ENCODE data around the gene RNU7-1. TPM values are rescaled to one million over a fixed set of nuclear protein-coding genes. Genes with fewer than 3 reads are reported as not detected.

Gene RNU7-1
- total RNA-seq, 1 experiment from 2014 or later = not detected

GRCh38 chr12:6912164-6912935, 31.3 kb upstream of the RNU7-1 start:
- H3K4me1 ChIP-seq (replicated peaks) = peaks cover 18% of the 10 kb centered on the region
- H3K4me3 ChIP-seq = no peak overlapping the region
- no peaks in the 10 kb centered on the region for H3K36me3 ChIP-seq
- H3K27me3 ChIP-seq (replicated peaks) = no peaks in the 10 kb centered on the region
- H3K9me3 ChIP-seq (replicated peaks) = no peaks in the 10 kb centered on the region
- DNase-seq (ENCODE audit: low read depth in 1 of 2, low spot score in 2 of 2) = no peak
- H3K27ac ChIP-seq = no peak overlapping the region

- peak in 1 of 2 experiments; percentile 71 for DNase-seq (ENCODE audit: low read depth in 1 of 2, low spot score in 2 of 2)
- no peaks in the 10 kb centered on the region for H3K9me3 ChIP-seq (replicated peaks)
- no peaks in the 10 kb centered on the region for H3K27me3 ChIP-seq (replicated peaks)
- H3K27ac ChIP-seq = no peak within 1 kb of the TSS
- peaks cover 18% of the 10 kb centered on the region for H3K4me1 ChIP-seq (replicated peaks)
- H3K36me3 ChIP-seq = no peaks in the 10 kb centered on the region
- H3K4me3 ChIP-seq = peak within 1 kb of the TSS; percentile 46
Measured at GRCh38 chr12:6914246-6914946, 29.2 kb upstream of the RNU7-1 start, which contains the start of gene ENO2. TSS of gene ENO2 (plus strand) at chr12:6914580. CDS start at chr12:6915833, 1,253 bp downstream.

GRCh38 chr12:6914947-6915788, 28.4 kb upstream of the RNU7-1 start:
- H3K4me1 ChIP-seq (replicated peaks) = peaks cover 18% of the 10 kb centered on the region
- no peaks in the 10 kb centered on the region for H3K27me3 ChIP-seq (replicated peaks)
- peak overlapping the region; percentile 46 for H3K4me3 ChIP-seq
- no peaks in the 10 kb centered on the region for H3K9me3 ChIP-seq (replicated peaks)
- no peak overlapping the region for H3K27ac ChIP-seq
- H3K36me3 ChIP-seq = no peaks in the 10 kb centered on the region
- DNase-seq (ENCODE audit: low read depth in 1 of 2, low spot score in 2 of 2) = no peak

- H3K4me3 ChIP-seq = no peak overlapping the region
Measured at GRCh38 chr12:6915789-6916285, 27.8 kb upstream of the RNU7-1 start.

DNA sequence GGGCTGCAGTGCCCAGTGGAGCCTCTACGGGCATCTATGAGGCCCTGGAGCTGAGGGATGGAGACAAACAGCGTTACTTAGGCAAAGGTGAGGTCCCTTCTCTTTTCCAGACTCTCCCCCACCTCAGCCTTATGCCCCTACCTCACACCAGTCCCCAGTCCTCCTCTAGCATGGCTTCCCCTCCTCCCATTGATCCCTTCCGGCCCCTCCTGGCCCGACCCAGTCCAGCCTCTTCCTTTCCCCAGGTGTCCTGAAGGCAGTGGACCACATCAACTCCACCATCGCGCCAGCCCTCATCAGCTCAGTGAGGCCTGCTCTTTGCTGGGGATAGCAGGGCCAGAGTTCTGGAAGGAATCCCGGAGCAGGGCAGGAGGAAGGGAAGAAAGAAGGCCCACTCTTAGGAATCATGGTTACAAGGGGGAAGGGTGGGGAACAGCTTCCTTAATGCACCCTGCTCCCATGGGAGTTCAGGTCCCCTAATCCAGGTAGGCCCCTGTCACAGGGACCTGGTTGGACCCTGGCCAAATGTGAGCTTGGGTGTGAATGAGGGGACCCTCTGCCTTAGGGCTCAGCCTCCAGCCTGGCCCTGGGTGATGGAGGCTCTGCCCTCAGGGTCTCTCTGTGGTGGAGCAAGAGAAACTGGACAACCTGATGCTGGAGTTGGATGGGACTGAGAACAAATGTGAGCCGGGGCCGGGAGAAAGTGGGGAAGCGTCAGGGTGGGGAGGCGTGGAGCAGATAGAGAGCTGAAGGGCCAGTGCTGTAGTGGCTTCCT, 27.0 kb upstream of the RNU7-1 start:
- H3K4me3 ChIP-seq = no peak overlapping the region

More at GRCh38 chr12:6915789-6916285, 27.8 kb upstream of the RNU7-1 start:
- Histone ChIP-seq H3K9me3 (replicated peaks) (no peaks in the 10 kb centered on the region), H3K27ac (no peak overlapping the region), H3K36me3 (no peaks in the 10 kb centered on the region), H3K4me1 (replicated peaks) (peaks cover 18% of the 10 kb centered on the region), H3K27me3 (replicated peaks) (no peaks in the 10 kb centered on the region)
- DNase-seq (ENCODE audit: low read depth in 1 of 2, low spot score in 2 of 2) = no peak

DNA sequence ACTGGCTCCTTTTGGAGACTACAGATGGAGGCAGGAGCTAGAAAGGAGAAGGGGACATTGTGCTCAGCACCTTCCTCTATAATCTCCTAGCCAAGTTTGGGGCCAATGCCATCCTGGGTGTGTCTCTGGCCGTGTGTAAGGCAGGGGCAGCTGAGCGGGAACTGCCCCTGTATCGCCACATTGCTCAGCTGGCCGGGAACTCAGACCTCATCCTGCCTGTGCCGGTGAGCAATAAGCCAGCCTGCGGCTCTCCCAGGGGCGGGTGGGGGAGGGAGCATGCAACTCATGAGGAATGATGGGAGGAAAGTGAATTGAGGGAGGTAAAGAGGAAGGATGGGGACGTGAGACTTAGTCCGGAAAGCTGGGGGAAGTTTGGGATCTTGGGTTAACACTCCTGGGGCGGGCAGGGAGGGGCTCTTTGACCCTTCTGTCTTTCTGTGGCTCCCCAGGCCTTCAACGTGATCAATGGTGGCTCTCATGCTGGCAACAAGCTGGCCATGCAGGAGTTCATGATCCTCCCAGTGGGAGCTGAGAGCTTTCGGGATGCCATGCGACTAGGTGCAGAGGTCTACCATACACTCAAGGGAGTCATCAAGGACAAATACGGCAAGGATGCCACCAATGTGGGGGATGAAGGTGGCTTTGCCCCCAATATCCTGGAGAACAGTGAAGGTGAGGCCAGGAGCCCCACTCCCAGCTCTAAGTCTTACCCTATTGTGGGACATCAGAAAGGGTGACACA, 26.0 kb upstream of the RNU7-1 start:
- H3K27ac ChIP-seq = no peak overlapping the region
- DNase-seq (ENCODE audit: low read depth in 1 of 2, low spot score in 2 of 2) = no peak

More for the DNA sequence above, 27.0 kb upstream of the RNU7-1 start:
- Histone ChIP-seq H3K9me3 (replicated peaks) (no peaks in the 10 kb centered on the region), H3K27ac (no peak overlapping the region), H3K27me3 (replicated peaks) (no peaks in the 10 kb centered on the region), H3K4me1 (replicated peaks) (peaks cover 18% of the 10 kb centered on the region), H3K36me3 (no peaks in the 10 kb centered on the region)
- no peak for DNase-seq (ENCODE audit: low read depth in 1 of 2, low spot score in 2 of 2)

GRCh38 chr12:6919588-6919987, 24.0 kb upstream of the RNU7-1 start:
- Histone ChIP-seq H3K4me3 (no peak overlapping the region), H3K4me1 (replicated peaks) (peaks cover 12% of the 10 kb centered on the region), H3K36me3 (no peaks in the 10 kb centered on the region), H3K9me3 (replicated peaks) (no peaks in the 10 kb centered on the region), H3K27me3 (replicated peaks) (no peaks in the 10 kb centered on the region), H3K27ac (no peak overlapping the region)
- no peak for DNase-seq (ENCODE audit: low read depth in 1 of 2, low spot score in 2 of 2)

More for the DNA sequence above, 26.0 kb upstream of the RNU7-1 start:
- Histone ChIP-seq H3K4me1 (replicated peaks) (peaks cover 18% of the 10 kb centered on the region), H3K9me3 (replicated peaks) (no peaks in the 10 kb centered on the region), H3K4me3 (no peak overlapping the region), H3K27me3 (replicated peaks) (no peaks in the 10 kb centered on the region), H3K36me3 (no peaks in the 10 kb centered on the region)

GRCh38 chr12:6921539-6921938, 22.1 kb upstream of the RNU7-1 start:
- Histone ChIP-seq H3K4me3 (no peak overlapping the region), H3K27me3 (replicated peaks) (no peaks in the 10 kb centered on the region), H3K4me1 (replicated peaks) (peaks cover 23% of the 10 kb centered on the region), H3K36me3 (no peaks in the 10 kb centered on the region), H3K27ac (no peak overlapping the region), H3K9me3 (replicated peaks) (no peaks in the 10 kb centered on the region)
- DNase-seq (ENCODE audit: low read depth in 1 of 2, low spot score in 2 of 2) = no peak

GRCh38 chr12:6921996-6922946, 21.3 kb upstream of the RNU7-1 start:
- Histone ChIP-seq H3K9me3 (replicated peaks) (no peaks in the 10 kb centered on the region), H3K27ac (no peak overlapping the region), H3K4me1 (replicated peaks) (peaks cover 31% of the 10 kb centered on the region), H3K36me3 (no peaks in the 10 kb centered on the region), H3K27me3 (replicated peaks) (no peaks in the 10 kb centered on the region), H3K4me3 (no peak overlapping the region)
- DNase-seq (ENCODE audit: low read depth in 1 of 2, low spot score in 2 of 2) = no peak

GRCh38 chr12:6923003-6923732, 20.4 kb upstream of the RNU7-1 start:
- Histone ChIP-seq H3K27me3 (replicated peaks) (no peaks in the 10 kb centered on the region), H3K27ac (no peak overlapping the region), H3K4me1 (replicated peaks) (peaks cover 32% of the 10 kb centered on the region), H3K9me3 (replicated peaks) (no peaks in the 10 kb centered on the region), H3K4me3 (no peak overlapping the region), H3K36me3 (no peaks in the 10 kb centered on the region)
- DNase-seq (ENCODE audit: low read depth in 1 of 2, low spot score in 2 of 2) = no peak

GRCh38 chr12:6923851-6924250, 19.8 kb upstream of the RNU7-1 start:
- DNase-seq (ENCODE audit: low read depth in 1 of 2, low spot score in 2 of 2) = no peak
- H3K27me3 ChIP-seq (replicated peaks) = no peaks in the 10 kb centered on the region
- H3K4me3 ChIP-seq = no peak overlapping the region
- 0 out of 2 replicates have a peak, but pooled peaks cover under 1% of the 10 kb centered on the region for H3K36me3 ChIP-seq
- H3K9me3 ChIP-seq (replicated peaks) = no peaks in the 10 kb centered on the region
- no peak overlapping the region for H3K27ac ChIP-seq
- H3K4me1 ChIP-seq (replicated peaks) = peaks cover 32% of the 10 kb centered on the region

Measured in SJSA1 (cell line).